A549 (cell line): ENCODE data around the gene PTGFRN. TPM values are rescaled to one million over a fixed set of nuclear protein-coding genes. Genes with fewer than 3 reads are reported as not detected.

Experiments used
- ATAC-seq, 2 experiments: fragments of 200-7000 bp in 1 of 2; fragments of >200 bp in 1 of 2; cut with Nextera tagmentation in 1 of 2; cut with Tn5 transposase in 1 of 2; 3 replicates each; pipeline versions ENCODE4 v1.8.0 to v1.9.1; 2018 to 2020; ENCODE audit warnings: mild to moderate bottlenecking in 1 of 2, moderate library complexity in 1 of 2
- CTCF ChIA-PET: fragments of 300-600 bp; sonication (Branson Sonifier 250); formaldehyde crosslinking; extraction: SDS; loops from one replicate; lab custom pipeline; 2021; ENCODE audit warnings: antibody characterized with exemption, inconsistent platforms; lab: Yijun Ruan, JAX
- POLR2A ChIA-PET: fragments of 350-600 bp; formaldehyde crosslinking; extraction: SDS; loops from one replicate; lab custom pipeline; 2021; ENCODE audit warnings: antibody characterized with exemption, inconsistent platforms; lab: Yijun Ruan, JAX
- DNase-seq, 2 experiments: peaks; one replicate each; pipeline versions ENCODE4 v3.0.0 to v3.0.0-alpha.2; 2011 to 2016; ENCODE audit warnings: low read depth in 1 of 2, low spot score in 1 of 2
- FAIRE-seq: peaks from 2 replicates; lab custom pipeline; 2011; peaks lifted over from hg19 to GRCh38; lab: Jason Lieb, UNC
- H3K27ac ChIP-seq, 2 experiments: fragments of >200 bp; sonication (Bioruptor Twin); formaldehyde crosslinking; 3 replicates each; pipeline ENCODE4 v1.5.1; 2016 to 2017
- H3K4me1 ChIP-seq: fragments of >200 bp; sonication (Bioruptor Twin); formaldehyde crosslinking; 3 replicates; pipeline ENCODE4 v1.6.1; 2016
- H3K4me2 ChIP-seq: fragments of >200 bp; sonication (Bioruptor Twin); formaldehyde crosslinking; 3 replicates; pipeline ENCODE4 v1.6.1; 2016
- H3K4me3 ChIP-seq: fragments of >200 bp; sonication (Bioruptor Twin); formaldehyde crosslinking; 3 replicates; pipeline ENCODE4 v1.5.1; 2016
- H3K9me3 ChIP-seq: fragments of >200 bp; sonication (Bioruptor Twin); formaldehyde crosslinking; 3 replicates; pipeline ENCODE4 v1.6.1; 2016
- BHLHE40 ChIP-seq: IDR thresholded peaks from 2 replicates; pipeline ENCODE4 v1.6.1; 2012; ENCODE audit warnings: low read depth, low read length, inconsistent platforms
- CHD2 ChIP-seq: fragments of 150-350 bp; IDR thresholded peaks from 2 replicates; pipeline ENCODE4 v1.6.1; 2014; ENCODE audit warnings: low read length; ENCODE audit not compliant: partially characterized antibody
- ESRRA ChIP-seq: fragments of 150-350 bp; IDR thresholded peaks from 2 replicates; pipeline ENCODE4 v1.6.1; 2014; ENCODE audit warnings: mild to moderate bottlenecking, low read length, borderline replicate concordance
- GATA3 ChIP-seq: IDR thresholded peaks from 2 replicates; pipeline ENCODE4 v1.6.1; 2012; ENCODE audit warnings: borderline replicate concordance
- JUNB ChIP-seq: fragments of >200 bp; sonication (Bioruptor Twin); formaldehyde crosslinking; IDR thresholded peaks from 2 replicates; pipeline ENCODE4 v1.6.1; 2016
- KDM1A ChIP-seq: fragments of 200-600 bp; sonication (generic); IDR thresholded peaks from 2 replicates; pipeline ENCODE4 v1.6.1; 2016; ENCODE audit warnings: low read depth, mild to moderate bottlenecking
- MAFK ChIP-seq: fragments of 450-650 bp; IDR thresholded peaks from 2 replicates; pipeline ENCODE4 v1.6.1; 2014; ENCODE audit not compliant: partially characterized antibody
- NFE2L2 ChIP-seq: fragments of 150-350 bp; conservative IDR thresholded peaks from 2 replicates; pipeline ENCODE4 v1.6.1; 2014; ENCODE audit warnings: low read length
- NPAS2 ChIP-seq: fragments of 250-450 bp; sonication (Bioruptor Pico); IDR thresholded peaks from 2 replicates; pipeline ENCODE4 v1.8.0; 2022; ENCODE audit warnings: mild to moderate bottlenecking, moderate library complexity, borderline replicate concordance
- POLR2AphosphoS2 ChIP-seq: conservative IDR thresholded peaks from 2 replicates; pipeline ENCODE4 v1.6.1; 2012; ENCODE audit warnings: low read length, improper control_type of control experiment, inconsistent platforms
- RARB ChIP-seq: fragments of 250-450 bp; sonication (Bioruptor Pico); IDR thresholded peaks from 2 replicates; pipeline ENCODE4 v1.8.0; 2021; ENCODE audit warnings: mild to moderate bottlenecking, moderate library complexity
- SREBF2 ChIP-seq: fragments of 450-650 bp; IDR thresholded peaks from 2 replicates; pipeline ENCODE4 v1.6.1; 2014; ENCODE audit warnings: mild to moderate bottlenecking, moderate library complexity
- ZFP36 ChIP-seq: fragments of 450-650 bp; IDR thresholded peaks from 2 replicates; pipeline ENCODE4 v1.6.1; 2014; ENCODE audit warnings: borderline replicate concordance; ENCODE audit not compliant: partially characterized antibody
- ZSCAN20 ChIP-seq: fragments of 250-450 bp; sonication (Bioruptor Pico); IDR thresholded peaks from 2 replicates; pipeline ENCODE4 v1.8.0; 2022; ENCODE audit warnings: mild to moderate bottlenecking, moderate library complexity
- WGBS: methylation state at CpG from one replicate; pipeline ENCODE4 v1.1.6; 2017; ENCODE audit errors: missing lambda C conversion rate; 5-methylcytosine and 5-hydroxymethylcytosine counted together
- polyA plus RNA-seq, 4 experiments: library from polyadenylated mRNA; depleted of rRNA in 3 of 4; stranded (reverse); fragments of >200 nt; fragmentation: RNase III in 1 of 4; extraction: RNeasy Plus Mini Kit Qiagen cat#74134 plus additional on column Dnase treatment in 1 of 4; gene quantifications; 2 replicates in 3 of 4; 3 replicates in 1 of 4; pipeline ENCODE4 v1.2.3, GENCODE V29; 2011 to 2017
- TF ChIP-seq, protein P1 (sequence below): fragments of 450-650 bp; IDR thresholded peaks from 2 replicates; pipeline ENCODE4 v1.6.1; 2014; ENCODE audit warnings: antibody characterized with exemption
- TF ChIP-seq, protein P2 (sequence below): fragments of 150-350 bp; IDR thresholded peaks from 2 replicates; pipeline ENCODE4 v1.6.1; 2014; ENCODE audit warnings: low read depth, mild to moderate bottlenecking, low read length
- TF ChIP-seq, protein P3 (sequence below): IDR thresholded peaks from 2 replicates; pipeline ENCODE4 v1.6.1; 2012
- TF ChIP-seq, protein P4 (sequence below): fragments of >200 bp; sonication (Bioruptor Twin); formaldehyde crosslinking; IDR thresholded peaks from 3 replicates; pipeline ENCODE4 v1.6.1; 2016
- TF ChIP-seq, protein P5 (sequence below): fragments of 250-450 bp; sonication (Bioruptor Pico); IDR thresholded peaks from 2 replicates; pipeline ENCODE4 v1.5.0; 2020; ENCODE audit warnings: low read depth, mild to moderate bottlenecking, moderate library complexity

PTGFRN gene
- polyA plus RNA-seq, 2 of the 4 experiments (the other 2 are of a cell fraction), result 17.4 to 39.0 TPM

DNA sequence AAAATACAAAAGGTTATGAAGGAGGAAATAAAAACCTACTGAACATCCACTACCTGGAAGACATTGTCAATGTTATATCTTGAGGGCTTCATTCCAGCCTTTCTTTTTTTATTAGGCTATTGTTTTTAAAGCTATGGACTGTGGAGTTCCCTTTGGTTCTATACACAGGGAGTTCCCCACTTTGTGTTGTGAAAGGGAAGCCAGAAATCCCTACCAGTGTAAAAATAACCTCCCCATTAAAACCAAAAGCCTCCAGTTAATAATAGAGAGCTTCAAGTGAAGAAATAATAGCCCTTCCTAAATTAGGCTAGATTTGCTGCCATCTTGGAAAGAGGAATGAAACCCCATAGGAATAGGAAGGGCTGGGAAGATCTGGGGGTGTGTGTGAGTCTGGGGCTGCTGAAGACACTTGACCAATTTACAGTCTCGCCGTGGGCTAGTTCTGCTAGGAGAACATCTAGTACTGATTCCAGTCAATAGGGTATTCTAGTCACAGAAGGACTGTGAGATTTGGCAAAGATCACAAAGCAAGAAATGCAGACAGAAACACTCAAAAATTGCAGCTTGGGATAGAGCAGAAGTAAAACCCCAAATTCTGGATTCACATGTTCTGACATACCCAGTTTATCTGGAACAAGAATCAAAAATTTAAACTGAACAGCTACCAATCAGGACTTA, 32.4 kb upstream of the PTGFRN start (continued):
- TF ChIP-seq, protein P1, sequence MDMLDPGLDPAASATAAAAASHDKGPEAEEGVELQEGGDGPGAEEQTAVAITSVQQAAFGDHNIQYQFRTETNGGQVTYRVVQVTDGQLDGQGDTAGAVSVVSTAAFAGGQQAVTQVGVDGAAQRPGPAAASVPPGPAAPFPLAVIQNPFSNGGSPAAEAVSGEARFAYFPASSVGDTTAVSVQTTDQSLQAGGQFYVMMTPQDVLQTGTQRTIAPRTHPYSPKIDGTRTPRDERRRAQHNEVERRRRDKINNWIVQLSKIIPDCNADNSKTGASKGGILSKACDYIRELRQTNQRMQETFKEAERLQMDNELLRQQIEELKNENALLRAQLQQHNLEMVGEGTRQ, result no peak
- TF ChIP-seq, protein P2, sequence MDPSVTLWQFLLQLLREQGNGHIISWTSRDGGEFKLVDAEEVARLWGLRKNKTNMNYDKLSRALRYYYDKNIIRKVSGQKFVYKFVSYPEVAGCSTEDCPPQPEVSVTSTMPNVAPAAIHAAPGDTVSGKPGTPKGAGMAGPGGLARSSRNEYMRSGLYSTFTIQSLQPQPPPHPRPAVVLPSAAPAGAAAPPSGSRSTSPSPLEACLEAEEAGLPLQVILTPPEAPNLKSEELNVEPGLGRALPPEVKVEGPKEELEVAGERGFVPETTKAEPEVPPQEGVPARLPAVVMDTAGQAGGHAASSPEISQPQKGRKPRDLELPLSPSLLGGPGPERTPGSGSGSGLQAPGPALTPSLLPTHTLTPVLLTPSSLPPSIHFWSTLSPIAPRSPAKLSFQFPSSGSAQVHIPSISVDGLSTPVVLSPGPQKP, result no peak

DNA sequence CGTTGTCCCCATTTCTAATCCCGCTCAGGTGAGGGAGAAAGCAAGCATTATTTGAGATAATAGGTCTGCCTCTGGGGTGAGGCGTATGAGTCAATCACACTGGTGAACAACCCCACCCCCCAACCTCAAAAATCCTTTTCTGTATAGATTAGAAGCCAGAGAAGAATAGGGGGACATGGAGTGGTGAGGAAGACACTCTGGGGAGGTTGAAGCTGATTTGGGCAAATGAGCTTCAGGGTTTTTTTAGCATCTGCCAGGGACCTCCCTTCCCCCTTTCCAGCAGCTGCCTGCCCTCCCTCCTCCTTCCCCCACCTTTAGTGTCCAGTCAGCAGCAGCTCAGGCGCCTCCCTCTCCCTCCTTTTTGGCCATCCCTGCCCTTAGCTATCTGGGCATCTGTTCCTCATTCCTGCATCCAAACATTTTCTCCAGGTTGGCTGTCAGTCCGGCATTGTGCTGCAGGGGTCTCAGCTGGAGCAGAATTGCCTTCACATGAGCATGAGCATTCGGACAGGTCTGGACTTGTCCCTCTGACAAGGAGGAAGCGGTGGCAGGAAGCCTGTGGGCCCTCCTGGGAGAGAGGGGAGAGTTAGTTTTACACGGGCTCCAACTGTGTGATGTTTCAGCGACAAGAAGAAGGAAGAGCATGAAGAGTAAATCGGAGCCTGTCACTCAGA, 30.8 kb upstream of the PTGFRN start:
- Histone ChIP-seq H3K4me2 (peak overlapping the region; percentile 39; the same call in 1 of the 3 replicates), H3K4me1 (peaks cover 14% of the 10 kb centered on the region), H3K4me3 (no peak overlapping the region), H3K27ac (peak overlapping the region; percentile 54 to 57), H3K9me3 (no peaks in the 10 kb centered on the region)
- ChIA-PET CTCF (no interaction called here), POLR2A (no interaction called here)
- TF ChIP-seq ESRRA (no peak), MAFK (no peak), CHD2 (no peak), KDM1A (no peak), NFE2L2 (no peak), RARB (CRISPR knock-in tag) (no peak), POLR2AphosphoS2 (no peak)
- TF ChIP-seq, protein P3, sequence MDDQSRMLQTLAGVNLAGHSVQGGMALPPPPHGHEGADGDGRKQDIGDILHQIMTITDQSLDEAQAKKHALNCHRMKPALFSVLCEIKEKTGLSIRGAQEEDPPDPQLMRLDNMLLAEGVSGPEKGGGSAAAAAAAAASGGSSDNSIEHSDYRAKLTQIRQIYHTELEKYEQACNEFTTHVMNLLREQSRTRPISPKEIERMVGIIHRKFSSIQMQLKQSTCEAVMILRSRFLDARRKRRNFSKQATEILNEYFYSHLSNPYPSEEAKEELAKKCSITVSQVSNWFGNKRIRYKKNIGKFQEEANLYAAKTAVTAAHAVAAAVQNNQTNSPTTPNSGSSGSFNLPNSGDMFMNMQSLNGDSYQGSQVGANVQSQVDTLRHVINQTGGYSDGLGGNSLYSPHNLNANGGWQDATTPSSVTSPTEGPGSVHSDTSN, result no peak
- DNase-seq (no peak), ATAC-seq (peak; percentile 30 to 33; a peak in 4 of 6 replicates), FAIRE-seq (no peak)
- 78% methylated on average over 10 of the region's 10 CpGs for WGBS

DNA sequence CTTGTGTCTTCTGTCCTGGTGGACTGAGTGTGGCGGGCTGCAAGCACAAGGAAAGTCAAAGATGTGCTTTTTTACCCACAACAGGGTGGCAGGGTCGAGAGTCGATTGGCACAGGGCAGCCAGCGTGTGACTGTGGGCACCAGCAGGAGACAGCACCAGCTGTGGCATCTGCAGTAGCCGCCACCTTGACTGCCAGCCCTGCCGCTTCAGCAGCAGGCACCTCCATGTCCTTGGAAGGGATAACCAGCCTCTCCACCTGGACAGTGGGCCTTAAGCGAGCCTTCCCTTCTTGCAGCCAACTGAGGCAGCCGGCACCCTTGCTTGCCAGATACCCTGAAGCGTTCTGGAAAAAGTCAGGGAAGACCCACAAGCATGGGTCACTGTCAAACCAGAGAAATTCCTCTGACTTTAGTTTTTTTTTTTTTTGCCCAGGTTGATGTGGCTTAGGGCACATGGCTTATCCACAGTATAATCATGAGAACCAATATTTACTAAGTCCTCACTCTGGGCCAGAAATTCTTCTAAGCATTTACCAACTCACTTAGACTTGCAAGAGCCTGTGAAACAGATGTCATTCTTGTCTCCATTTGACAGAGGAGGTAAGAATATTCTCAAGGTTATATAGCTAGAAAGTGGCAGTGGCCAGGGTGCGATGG, 30.1 kb upstream of the PTGFRN start:
- FAIRE-seq, result no peak
- Histone ChIP-seq H3K4me2 (no peak overlapping the region; the same call in 2 of the 3 replicates), H3K27ac (peak overlapping the region; percentile 54 to 57), H3K4me1 (peaks cover 14% of the 10 kb centered on the region), H3K9me3 (no peaks in the 10 kb centered on the region), H3K4me3 (no peak overlapping the region)
- no peak for DNase-seq
- no peak for ATAC-seq
- TF ChIP-seq, protein P4, sequence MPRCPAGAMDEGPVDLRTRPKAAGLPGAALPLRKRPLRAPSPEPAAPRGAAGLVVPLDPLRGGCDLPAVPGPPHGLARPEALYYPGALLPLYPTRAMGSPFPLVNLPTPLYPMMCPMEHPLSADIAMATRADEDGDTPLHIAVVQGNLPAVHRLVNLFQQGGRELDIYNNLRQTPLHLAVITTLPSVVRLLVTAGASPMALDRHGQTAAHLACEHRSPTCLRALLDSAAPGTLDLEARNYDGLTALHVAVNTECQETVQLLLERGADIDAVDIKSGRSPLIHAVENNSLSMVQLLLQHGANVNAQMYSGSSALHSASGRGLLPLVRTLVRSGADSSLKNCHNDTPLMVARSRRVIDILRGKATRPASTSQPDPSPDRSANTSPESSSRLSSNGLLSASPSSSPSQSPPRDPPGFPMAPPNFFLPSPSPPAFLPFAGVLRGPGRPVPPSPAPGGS, result no peak
- TF ChIP-seq ZSCAN20 (no peak), NPAS2 (CRISPR knock-in tag) (no peak), BHLHE40 (no peak), GATA3 (no peak), JUNB (no peak), KDM1A (no peak), CHD2 (no peak), SREBF2 (no peak), ZFP36 (no peak)
- TF ChIP-seq, protein P5, sequence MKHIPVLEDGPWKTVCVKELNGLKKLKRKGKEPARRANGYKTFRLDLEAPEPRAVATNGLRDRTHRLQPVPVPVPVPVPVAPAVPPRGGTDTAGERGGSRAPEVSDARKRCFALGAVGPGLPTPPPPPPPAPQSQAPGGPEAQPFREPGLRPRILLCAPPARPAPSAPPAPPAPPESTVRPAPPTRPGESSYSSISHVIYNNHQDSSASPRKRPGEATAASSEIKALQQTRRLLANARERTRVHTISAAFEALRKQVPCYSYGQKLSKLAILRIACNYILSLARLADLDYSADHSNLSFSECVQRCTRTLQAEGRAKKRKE (CRISPR knock-in tag), result no peak
- 91% methylated on average over 10 of the region's 10 CpGs for WGBS
- ChIA-PET POLR2A (interaction anchor here (0.7 to 0.8 kb wide), 2 partner anchors 37 to 143 kb away, joined by 4 read pairs; no protein-coding TSS in a partner anchor), CTCF (no interaction called here)
